ENCODE data around the gene FAM114A1.

GRCh38 chr4:38856524-38857337 lies 10.9 kb upstream of the FAM114A1 start, which contains the start of gene TLR6:
- TF ChIP-seq CTCF (IDR thresholded peaks at IDR 0.05; ENCODE audit: low read depth, low read length, missing input control) (peak; percentile 83), JUND (IDR thresholded peaks at IDR 0.05) (no peak), TAF1 (conservative IDR thresholded peaks at IDR 0.05) (no peak), MAX (IDR thresholded peaks at IDR 0.05) (peak; percentile 7), RAD21 (IDR thresholded peaks at IDR 0.05) (peak; percentile 76 to 79), YY1 (IDR thresholded peaks at IDR 0.05) (peak; percentile 13), ZBTB33 (IDR thresholded peaks at IDR 0.05) (no peak), RXRA (IDR thresholded peaks at IDR 0.05) (peak in 1 of 2 donors; percentile 8), SP1 (IDR thresholded peaks at IDR 0.05) (no peak), ATF3 (IDR thresholded peaks at IDR 0.05) (no peak), HNF4G (IDR thresholded peaks at IDR 0.05) (no peak)

All from liver (tissue), 3 donors.